ENCODE results near the gene FNDC8. TPM values are rescaled to one million over a fixed set of nuclear protein-coding genes. Genes with fewer than 3 reads are reported as not detected.

The FNDC8 gene
- total RNA-seq, 1 donor from 2014 or later, result not detected

GRCh38 chr17:35079547-35080423 lies 41.6 kb upstream of the FNDC8 start:
- TF ChIP-seq CTCF (IDR thresholded peaks at IDR 0.05; ENCODE audit: insufficient read depth, low read length, poor library complexity, severe bottlenecking), result no peak
- Histone ChIP-seq H3K27me3 (ENCODE audit: control insufficient read depth, insufficient read depth, low read length) (no peaks in the 10 kb centered on the region), H3K36me3 (ENCODE audit: control insufficient read depth, insufficient read depth, low read length) (no peaks in the 10 kb centered on the region), H3K4me3 (ENCODE audit: low read depth, low read length) (no peak overlapping the region)
- DNase-seq (ENCODE audit: low read depth), result no peak

GRCh38 chr17:35080536-35080935 lies 40.9 kb upstream of the FNDC8 start:
- no peak for DNase-seq (ENCODE audit: low read depth)
- TF ChIP-seq CTCF (IDR thresholded peaks at IDR 0.05; ENCODE audit: insufficient read depth, low read length, poor library complexity, severe bottlenecking), result no peak
- H3K27me3 ChIP-seq (ENCODE audit: control insufficient read depth, insufficient read depth, low read length), result no peaks in the 10 kb centered on the region
- no peaks in the 10 kb centered on the region for H3K36me3 ChIP-seq (ENCODE audit: control insufficient read depth, insufficient read depth, low read length)
- H3K4me3 ChIP-seq (ENCODE audit: low read depth, low read length), result no peak overlapping the region

GRCh38 chr17:35081638-35082037 lies 39.8 kb upstream of the FNDC8 start:
- Histone ChIP-seq H3K27me3 (ENCODE audit: control insufficient read depth, insufficient read depth, low read length) (no peaks in the 10 kb centered on the region), H3K4me3 (ENCODE audit: low read depth, low read length) (no peak overlapping the region), H3K36me3 (ENCODE audit: control insufficient read depth, insufficient read depth, low read length) (no peaks in the 10 kb centered on the region)
- no peak for DNase-seq (ENCODE audit: low read depth)
- TF ChIP-seq CTCF (IDR thresholded peaks at IDR 0.05; ENCODE audit: insufficient read depth, low read length, poor library complexity, severe bottlenecking), result no peak

- DNase-seq (ENCODE audit: low read depth), result peak; percentile 23
- H3K36me3 ChIP-seq (ENCODE audit: control insufficient read depth, insufficient read depth, low read length), result no peaks in the 10 kb centered on the region
- no peak for TF ChIP-seq CTCF (IDR thresholded peaks at IDR 0.05; ENCODE audit: insufficient read depth, low read length, poor library complexity, severe bottlenecking)
- no peaks in the 10 kb centered on the region for H3K27me3 ChIP-seq (ENCODE audit: control insufficient read depth, insufficient read depth, low read length)
- no peak overlapping the region for H3K4me3 ChIP-seq (ENCODE audit: low read depth, low read length)
Observed at GRCh38 chr17:35082073-35082657, 39.2 kb upstream of the FNDC8 start.

- Histone ChIP-seq H3K27me3 (ENCODE audit: control insufficient read depth, insufficient read depth, low read length) (no peaks in the 10 kb centered on the region), H3K4me3 (ENCODE audit: low read depth, low read length) (no peak overlapping the region), H3K36me3 (ENCODE audit: control insufficient read depth, insufficient read depth, low read length) (no peaks in the 10 kb centered on the region)
- no peak for DNase-seq (ENCODE audit: low read depth)
- TF ChIP-seq CTCF (IDR thresholded peaks at IDR 0.05; ENCODE audit: insufficient read depth, low read length, poor library complexity, severe bottlenecking), result no peak
Observed at GRCh38 chr17:35083071-35083470, 38.3 kb upstream of the FNDC8 start.

All from kidney epithelial cell (primary cell).